Measurements from ENCODE around the gene BMPR1A.

BMPR1A gene

DNA sequence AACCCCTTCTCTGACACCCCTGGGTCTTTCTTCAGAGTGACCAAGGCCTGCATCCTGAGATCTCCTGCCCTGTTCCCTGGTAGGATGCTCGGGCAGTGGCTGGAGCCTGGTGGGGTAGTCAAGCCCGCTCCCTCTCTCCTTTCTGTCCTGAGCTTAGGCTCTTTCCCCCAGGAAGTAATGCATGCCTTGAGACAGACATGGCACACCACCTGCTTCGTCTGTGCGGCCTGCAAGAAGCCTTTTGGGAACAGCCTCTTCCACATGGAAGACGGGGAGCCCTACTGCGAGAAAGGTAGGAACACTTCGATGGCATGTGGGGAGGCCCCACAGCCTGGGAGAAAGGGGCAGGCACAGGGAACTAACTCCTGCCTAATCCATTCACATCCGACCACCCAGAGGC is 37.9 kb upstream of the BMPR1A start:
- TF ChIP-seq, protein P1, sequence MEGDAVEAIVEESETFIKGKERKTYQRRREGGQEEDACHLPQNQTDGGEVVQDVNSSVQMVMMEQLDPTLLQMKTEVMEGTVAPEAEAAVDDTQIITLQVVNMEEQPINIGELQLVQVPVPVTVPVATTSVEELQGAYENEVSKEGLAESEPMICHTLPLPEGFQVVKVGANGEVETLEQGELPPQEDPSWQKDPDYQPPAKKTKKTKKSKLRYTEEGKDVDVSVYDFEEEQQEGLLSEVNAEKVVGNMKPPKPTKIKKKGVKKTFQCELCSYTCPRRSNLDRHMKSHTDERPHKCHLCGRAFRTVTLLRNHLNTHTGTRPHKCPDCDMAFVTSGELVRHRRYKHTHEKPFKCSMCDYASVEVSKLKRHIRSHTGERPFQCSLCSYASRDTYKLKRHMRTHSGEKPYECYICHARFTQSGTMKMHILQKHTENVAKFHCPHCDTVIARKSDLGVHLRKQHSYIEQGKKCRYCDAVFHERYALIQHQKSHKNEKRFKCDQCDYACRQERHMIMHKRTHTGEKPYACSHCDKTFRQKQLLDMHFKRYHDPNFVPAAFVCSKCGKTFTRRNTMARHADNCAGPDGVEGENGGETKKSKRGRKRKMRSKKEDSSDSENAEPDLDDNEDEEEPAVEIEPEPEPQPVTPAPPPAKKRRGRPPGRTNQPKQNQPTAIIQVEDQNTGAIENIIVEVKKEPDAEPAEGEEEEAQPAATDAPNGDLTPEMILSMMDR (IDR thresholded peaks at IDR 0.05; ENCODE audit: borderline replicate concordance, insufficient read depth, low read depth, low read length): no peak
- H3K4me3 ChIP-seq (ENCODE audit: low read depth, low read length): no peak overlapping the region

DNA sequence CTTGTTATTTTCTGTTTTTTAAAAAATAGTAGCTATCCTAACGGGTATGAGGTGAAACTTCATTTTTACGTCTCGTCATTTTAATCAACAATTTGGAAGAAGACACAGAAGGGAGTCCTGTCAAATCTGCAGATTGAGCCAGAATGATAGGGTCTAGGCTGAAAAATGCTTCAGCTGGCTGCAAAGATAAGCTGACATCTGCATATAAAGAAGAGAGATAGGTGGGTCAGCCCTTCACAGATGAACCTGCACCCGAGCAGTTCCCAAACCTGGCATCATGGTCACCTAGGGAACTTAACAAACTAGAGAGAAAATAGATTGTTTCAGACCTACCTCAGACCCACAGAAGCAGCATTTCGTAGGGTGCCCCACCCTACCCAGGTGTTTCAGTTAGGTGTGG is 35.2 kb upstream of the BMPR1A start:
- TF ChIP-seq, protein P1 (IDR thresholded peaks at IDR 0.05; ENCODE audit: borderline replicate concordance, insufficient read depth, low read depth, low read length): no peak
- H3K4me3 ChIP-seq (ENCODE audit: low read depth, low read length): no peak overlapping the region

DNA sequence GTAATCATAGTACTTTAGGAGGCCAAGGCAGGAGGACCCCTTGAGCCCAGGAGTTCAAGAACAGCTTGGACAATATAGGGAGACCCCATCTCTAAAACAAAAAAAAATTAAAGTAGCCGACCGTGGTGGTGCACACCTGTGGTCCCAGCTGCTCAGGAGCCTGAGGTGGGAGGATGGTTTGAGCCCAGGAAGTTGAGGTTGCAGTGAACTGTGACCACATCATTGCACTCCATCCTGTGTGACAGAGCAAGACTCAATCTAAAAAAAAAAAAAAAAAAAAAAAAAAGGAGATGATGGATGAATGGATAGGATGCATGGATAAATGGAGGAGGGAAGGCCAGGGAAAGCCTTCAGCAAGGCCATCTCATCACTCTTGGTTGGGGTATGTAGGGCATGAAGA is 33.4 kb upstream of the BMPR1A start:
- H3K4me3 ChIP-seq (ENCODE audit: low read depth, low read length): no peak overlapping the region
- TF ChIP-seq, protein P1 (IDR thresholded peaks at IDR 0.05; ENCODE audit: borderline replicate concordance, insufficient read depth, low read depth, low read length): no peak

DNA sequence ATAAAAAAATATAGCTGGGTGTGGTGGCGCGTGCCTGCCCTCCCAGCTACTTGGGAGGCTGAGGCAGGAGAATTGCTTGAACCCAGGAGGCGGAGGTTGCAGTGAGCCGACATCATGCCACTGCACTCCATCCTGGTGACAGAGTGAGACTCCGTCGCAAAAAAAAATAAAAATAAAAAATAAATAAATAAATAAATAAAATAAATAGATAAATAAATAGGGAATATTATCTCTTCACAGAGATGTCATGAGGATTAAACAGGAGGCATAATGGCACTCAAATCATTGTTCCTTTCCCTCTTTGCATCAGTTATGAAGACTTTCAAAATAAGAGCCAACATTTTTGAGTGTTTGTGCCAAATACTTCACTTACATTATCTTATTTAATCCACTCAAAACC is 32.0 kb upstream of the BMPR1A start:
- H3K4me3 ChIP-seq (ENCODE audit: low read depth, low read length): no peak overlapping the region
- TF ChIP-seq, protein P1 (IDR thresholded peaks at IDR 0.05; ENCODE audit: borderline replicate concordance, insufficient read depth, low read depth, low read length): no peak

DNA sequence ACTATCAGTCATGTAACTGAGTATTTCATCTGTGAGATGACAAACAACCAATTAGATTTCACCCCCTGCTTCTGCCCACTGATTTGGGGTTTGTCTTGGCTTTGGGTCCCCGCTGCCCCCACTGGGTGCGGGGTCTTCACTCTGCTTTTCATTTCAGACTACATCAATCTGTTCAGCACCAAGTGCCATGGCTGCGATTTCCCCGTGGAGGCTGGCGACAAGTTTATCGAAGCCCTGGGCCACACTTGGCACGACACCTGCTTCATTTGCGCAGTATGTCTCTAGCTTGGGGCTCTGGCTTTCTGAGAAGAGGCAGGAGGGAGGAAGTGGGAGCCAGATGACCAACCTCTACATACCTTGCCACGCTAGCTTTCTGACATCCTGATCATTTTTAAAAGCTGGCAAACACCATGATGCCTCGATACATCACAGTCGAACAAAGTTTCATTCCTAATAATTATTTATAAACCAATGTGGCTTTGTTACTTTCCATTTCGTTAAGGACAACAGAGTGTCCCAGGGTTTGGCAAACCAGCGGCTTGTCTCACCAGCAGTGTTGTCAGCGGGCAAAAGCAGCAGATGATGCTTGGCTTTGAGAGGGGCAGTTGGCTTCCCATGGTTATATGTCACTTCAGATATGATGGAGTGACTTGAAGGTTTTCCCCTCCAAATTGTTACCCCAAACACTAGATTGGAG is 30.3 kb upstream of the BMPR1A start:
- no peak overlapping the region for H3K4me3 ChIP-seq (ENCODE audit: low read depth, low read length)
- TF ChIP-seq, protein P1 (IDR thresholded peaks at IDR 0.05; ENCODE audit: borderline replicate concordance, insufficient read depth, low read depth, low read length): no peak

DNA sequence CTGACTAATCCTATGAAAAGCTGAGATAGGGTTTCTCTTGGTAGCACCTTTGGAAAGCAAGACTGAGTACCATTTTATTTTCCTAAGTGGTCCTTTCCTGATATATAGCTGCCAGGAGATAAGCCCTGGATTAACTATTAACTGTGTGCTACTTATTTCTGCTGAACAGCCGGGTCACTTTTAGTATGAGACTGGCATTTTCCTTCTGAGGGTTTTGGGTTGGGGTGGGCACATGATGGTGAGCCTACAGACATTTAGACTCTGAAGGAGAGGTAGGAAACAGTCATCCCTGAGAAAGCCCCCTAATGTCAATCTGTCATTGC is 29.8 kb upstream of the BMPR1A start:
- TF ChIP-seq, protein P1 (IDR thresholded peaks at IDR 0.05; ENCODE audit: borderline replicate concordance, insufficient read depth, low read depth, low read length): no peak
- no peak overlapping the region for H3K4me3 ChIP-seq (ENCODE audit: low read depth, low read length)

DNA sequence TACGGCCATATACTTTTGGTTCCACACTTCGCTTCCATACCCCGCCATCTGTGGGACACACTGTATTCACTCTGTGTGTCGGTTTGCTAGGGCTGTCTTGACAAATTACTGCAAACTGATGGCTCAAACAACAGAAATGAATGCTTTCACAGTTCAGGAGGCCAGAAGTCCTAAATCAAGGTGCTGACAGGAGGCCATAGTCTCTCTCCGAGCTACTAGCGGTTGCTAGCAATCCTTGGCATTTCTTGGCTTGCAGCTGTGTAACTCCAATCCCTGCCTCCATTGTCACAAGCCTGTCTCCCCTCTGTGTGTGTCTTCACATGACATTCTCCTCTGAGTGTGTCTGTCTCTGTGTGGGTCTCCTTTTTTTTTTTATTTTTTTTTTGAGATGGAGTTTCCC is 28.9 kb upstream of the BMPR1A start:
- H3K4me3 ChIP-seq (ENCODE audit: low read depth, low read length): no peak overlapping the region
- TF ChIP-seq, protein P1 (IDR thresholded peaks at IDR 0.05; ENCODE audit: borderline replicate concordance, insufficient read depth, low read depth, low read length): no peak
